ENCODE data around the gene RAC3. TPM values are rescaled to one million over a fixed set of nuclear protein-coding genes. Genes with fewer than 3 reads are reported as not detected.

The RAC3 gene
- 155 and 175 TPM in 2 replicates for total RNA-seq (2014; rRNA removed; shearing (Covaris generic))

GRCh38 chr17:82031303-82031884 lies at the start of gene RAC3:
Gene RAC3, plus strand, starts transcription at chr17:82031678. Its CDS starts 84 bp downstream, at chr17:82031762.
- peaks cover 4% of the 10 kb centered on the region for H3K36me3 ChIP-seq (replicated peaks; ENCODE audit: control insufficient read depth, insufficient read depth, low read length)
- H3K27me3 ChIP-seq (ENCODE audit: control insufficient read depth, insufficient read depth, low read length), result no peaks in the 10 kb centered on the region; the same call in 1 of the 2 replicates
- peak within 1 kb of the TSS; percentile 64 for H3K4me3 ChIP-seq (ENCODE audit: insufficient read depth, low read depth, low read length)
- peak; percentile 94 for DNase-seq

- DNase-seq, result peak; percentile 43
- Histone ChIP-seq H3K4me3 (ENCODE audit: insufficient read depth, low read depth, low read length) (no peak overlapping the region), H3K27me3 (ENCODE audit: control insufficient read depth, insufficient read depth, low read length) (no peaks in the 10 kb centered on the region), H3K36me3 (replicated peaks; ENCODE audit: control insufficient read depth, insufficient read depth, low read length) (peaks cover 12% of the 10 kb centered on the region)
Measured at GRCh38 chr17:81983011-81983638, 48.4 kb upstream of the RAC3 start.

- no peak overlapping the region for H3K4me3 ChIP-seq (ENCODE audit: insufficient read depth, low read depth, low read length)
- peak; percentile 26 for DNase-seq
- H3K36me3 ChIP-seq (replicated peaks; ENCODE audit: control insufficient read depth, insufficient read depth, low read length), result peaks cover 12% of the 10 kb centered on the region
- no peaks in the 10 kb centered on the region for H3K27me3 ChIP-seq (ENCODE audit: control insufficient read depth, insufficient read depth, low read length)
Measured at GRCh38 chr17:81983639-81984373, 47.7 kb upstream of the RAC3 start.

GRCh38 chr17:81984773-81985410 lies 46.6 kb upstream of the RAC3 start:
- H3K36me3 ChIP-seq (replicated peaks; ENCODE audit: control insufficient read depth, insufficient read depth, low read length), result peaks cover 12% of the 10 kb centered on the region
- H3K27me3 ChIP-seq (ENCODE audit: control insufficient read depth, insufficient read depth, low read length), result no peaks in the 10 kb centered on the region
- peak; percentile 14 for DNase-seq
- H3K4me3 ChIP-seq (ENCODE audit: insufficient read depth, low read depth, low read length), result no peak overlapping the region

- no peaks in the 10 kb centered on the region for H3K27me3 ChIP-seq (ENCODE audit: control insufficient read depth, insufficient read depth, low read length)
- DNase-seq, result peak; percentile 41
- H3K36me3 ChIP-seq (replicated peaks; ENCODE audit: control insufficient read depth, insufficient read depth, low read length), result peaks cover 10% of the 10 kb centered on the region
- no peak overlapping the region for H3K4me3 ChIP-seq (ENCODE audit: insufficient read depth, low read depth, low read length)
Measured at GRCh38 chr17:81986606-81987005, 44.9 kb upstream of the RAC3 start.

- H3K4me3 ChIP-seq (ENCODE audit: insufficient read depth, low read depth, low read length), result no peak overlapping the region
- peak; percentile 54 for DNase-seq
- H3K36me3 ChIP-seq (replicated peaks; ENCODE audit: control insufficient read depth, insufficient read depth, low read length), result peaks cover 10% of the 10 kb centered on the region
- H3K27me3 ChIP-seq (ENCODE audit: control insufficient read depth, insufficient read depth, low read length), result no peaks in the 10 kb centered on the region
Measured at GRCh38 chr17:81987161-81987770, 44.2 kb upstream of the RAC3 start.

- Histone ChIP-seq H3K27me3 (ENCODE audit: control insufficient read depth, insufficient read depth, low read length) (no peaks in the 10 kb centered on the region), H3K4me3 (ENCODE audit: insufficient read depth, low read depth, low read length) (no peak overlapping the region), H3K36me3 (replicated peaks; ENCODE audit: control insufficient read depth, insufficient read depth, low read length) (no peaks in the 10 kb centered on the region; the same call in 1 of the 2 replicates)
- DNase-seq, result no peak
Measured at GRCh38 chr17:81990836-81991683, 40.4 kb upstream of the RAC3 start.

- Histone ChIP-seq H3K36me3 (replicated peaks; ENCODE audit: control insufficient read depth, insufficient read depth, low read length) (no peaks in the 10 kb centered on the region), H3K4me3 (ENCODE audit: insufficient read depth, low read depth, low read length) (no peak overlapping the region), H3K27me3 (ENCODE audit: control insufficient read depth, insufficient read depth, low read length) (no peaks in the 10 kb centered on the region)
- DNase-seq, result peak; percentile 89
Measured at GRCh38 chr17:81991684-81992305, 39.7 kb upstream of the RAC3 start.

GRCh38 chr17:81992306-81993102 lies 39.0 kb upstream of the RAC3 start:
- peak; percentile 82 for DNase-seq
- H3K4me3 ChIP-seq (ENCODE audit: insufficient read depth, low read depth, low read length), result no peak overlapping the region
- H3K36me3 ChIP-seq (replicated peaks; ENCODE audit: control insufficient read depth, insufficient read depth, low read length), result no peaks in the 10 kb centered on the region
- H3K27me3 ChIP-seq (ENCODE audit: control insufficient read depth, insufficient read depth, low read length), result no peaks in the 10 kb centered on the region

GRCh38 chr17:81993729-81994592 lies 37.5 kb upstream of the RAC3 start:
- DNase-seq, result peak; percentile 83
- Histone ChIP-seq H3K36me3 (replicated peaks; ENCODE audit: control insufficient read depth, insufficient read depth, low read length) (no peaks in the 10 kb centered on the region), H3K27me3 (ENCODE audit: control insufficient read depth, insufficient read depth, low read length) (no peaks in the 10 kb centered on the region), H3K4me3 (ENCODE audit: insufficient read depth, low read depth, low read length) (no peak overlapping the region)

GRCh38 chr17:81994593-81995462 lies 36.6 kb upstream of the RAC3 start:
- no peaks in the 10 kb centered on the region for H3K36me3 ChIP-seq (replicated peaks; ENCODE audit: control insufficient read depth, insufficient read depth, low read length)
- peak; percentile 65 for DNase-seq
- H3K4me3 ChIP-seq (ENCODE audit: insufficient read depth, low read depth, low read length), result no peak overlapping the region
- no peaks in the 10 kb centered on the region for H3K27me3 ChIP-seq (ENCODE audit: control insufficient read depth, insufficient read depth, low read length)

All from H7 (cell line).